Measurements from ENCODE around the gene MYLK.

MYLK gene

DNA sequence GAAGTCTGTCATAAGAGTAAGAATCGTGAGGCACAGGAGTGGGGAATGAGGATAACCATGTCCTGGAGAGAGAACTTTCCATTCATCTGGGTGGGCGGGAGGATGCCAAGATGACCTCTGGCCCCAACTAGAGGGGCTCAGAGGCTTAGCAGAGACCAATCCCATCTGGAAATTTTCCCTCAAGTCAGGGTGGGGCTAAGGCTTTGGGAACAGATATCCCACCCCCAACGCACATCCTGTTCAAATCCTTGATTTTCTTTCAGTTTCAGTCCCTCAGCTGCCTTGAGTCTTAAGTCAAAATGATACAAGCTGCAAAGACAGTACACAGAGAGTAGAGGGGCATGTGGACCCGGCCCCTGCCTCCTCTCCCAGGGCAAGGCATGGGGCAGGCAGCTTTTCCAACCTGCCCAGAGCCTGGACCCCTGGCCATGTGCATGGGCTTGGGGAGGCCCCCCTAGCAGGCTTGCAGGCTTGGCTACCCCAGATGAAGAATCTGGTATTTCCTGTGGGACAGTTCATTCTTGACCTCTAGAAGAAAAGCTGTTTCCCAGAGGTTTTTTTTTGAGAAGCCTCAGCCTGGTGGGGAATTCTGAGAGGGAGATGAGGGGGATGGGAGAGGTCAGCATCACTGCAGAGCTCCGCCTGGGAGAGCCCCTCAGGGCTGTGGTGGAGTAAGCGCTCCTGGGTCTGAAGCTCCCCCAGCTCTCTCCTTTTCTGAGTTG lies 189.6 kb downstream of the MYLK start:
- no peak for DNase-seq

GRCh38 chr3:123693584-123694190 lies 190.4 kb downstream of the MYLK start:
- DNase-seq, result no peak

GRCh38 chr3:123692671-123693070 lies 191.5 kb downstream of the MYLK start:
- no peak for DNase-seq

GRCh38 chr3:123692041-123692440 lies 192.1 kb downstream of the MYLK start:
- no peak for DNase-seq

DNA sequence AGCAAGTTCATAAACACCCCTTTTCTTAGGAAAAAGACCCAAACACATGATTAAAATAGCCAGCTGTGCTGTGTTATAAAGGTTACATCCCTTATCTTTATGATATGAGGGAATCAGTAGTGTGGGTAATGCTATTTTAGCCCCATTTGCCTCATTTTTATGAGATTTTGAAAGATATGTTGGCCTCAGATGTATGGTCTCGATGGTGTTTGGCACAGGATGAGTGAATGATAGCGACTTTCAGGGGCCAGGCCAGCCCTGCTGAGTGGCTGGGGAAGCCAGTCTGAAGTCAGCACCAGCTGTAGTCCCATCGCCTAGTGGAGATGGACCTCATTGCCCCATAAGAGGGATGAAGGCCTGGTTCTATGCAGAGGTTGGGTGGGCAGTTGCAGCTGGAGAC lies 194.3 kb downstream of the MYLK start:
- DNase-seq, result no peak

DNA sequence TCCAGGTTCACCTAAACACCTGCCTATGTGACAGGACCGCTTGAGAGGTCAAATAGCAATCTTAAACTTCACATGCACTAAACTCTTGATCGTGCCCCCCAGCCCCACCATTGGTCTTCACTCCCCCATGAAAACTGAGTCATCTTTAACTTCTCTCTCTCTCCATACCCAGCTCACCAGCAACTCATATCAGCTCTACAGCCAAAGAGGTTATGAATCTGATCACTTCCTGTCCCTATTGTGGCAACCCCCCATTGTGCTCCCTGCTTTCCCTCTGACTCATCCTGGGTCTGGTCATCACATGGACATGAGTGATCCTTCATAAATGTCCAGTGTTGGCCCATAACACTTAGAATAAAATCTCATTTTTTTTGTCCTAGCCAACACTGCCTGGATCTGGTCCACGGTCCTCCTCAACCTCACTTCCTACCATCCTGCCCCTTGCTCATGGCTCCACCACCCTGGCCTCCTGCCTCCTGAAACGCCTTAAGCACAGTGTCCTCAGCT lies 195.8 kb downstream of the MYLK start:
- DNase-seq, result no peak

DNA sequence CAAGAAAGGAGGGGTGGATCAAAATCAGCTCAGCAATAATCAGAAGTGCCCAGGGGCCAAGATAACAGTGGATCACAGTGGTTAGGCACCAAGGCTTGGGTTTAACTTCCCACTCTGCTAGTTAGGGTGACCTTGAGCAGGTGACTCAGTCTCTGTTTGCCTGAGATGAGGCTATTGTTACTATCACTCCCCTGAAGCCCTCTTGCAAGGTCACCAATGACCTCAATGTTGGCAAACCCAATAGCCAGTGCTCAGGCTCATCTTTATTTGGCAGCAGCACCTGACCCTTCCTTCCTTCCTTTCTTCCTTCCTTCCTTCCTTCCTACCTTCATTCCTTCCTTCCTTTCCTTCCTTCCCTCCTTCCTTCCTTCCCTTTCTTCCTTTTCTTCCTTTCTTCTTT lies 196.8 kb downstream of the MYLK start:
- no peak for DNase-seq

GRCh38 chr3:123686251-123686650 lies 197.9 kb downstream of the MYLK start:
- no peak for DNase-seq

DNA sequence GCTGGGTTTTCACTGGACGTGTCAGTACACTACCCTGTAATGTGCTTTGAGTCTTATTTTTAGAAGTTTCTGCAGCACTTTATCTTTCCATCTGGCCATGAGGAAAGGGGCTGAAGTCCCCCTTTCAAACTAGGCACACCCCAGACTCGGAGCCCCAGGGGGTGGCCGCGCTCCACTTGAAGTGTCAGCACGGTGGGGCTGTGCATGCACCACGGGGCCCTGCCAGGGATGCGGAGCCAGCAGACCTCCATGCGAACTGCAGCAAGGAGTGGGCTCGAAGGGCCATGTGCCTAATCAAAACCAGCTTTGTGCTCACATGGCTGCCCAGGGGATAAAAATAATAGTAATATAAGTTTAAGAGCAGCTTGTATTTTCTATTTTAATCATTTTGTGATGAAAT lies 198.4 kb downstream of the MYLK start:
- DNase-seq, result no peak

- DNase-seq, result no peak
These were observed 199.5 kb downstream of the MYLK start for GRCh38 chr3:123684636-123685035.

DNA sequence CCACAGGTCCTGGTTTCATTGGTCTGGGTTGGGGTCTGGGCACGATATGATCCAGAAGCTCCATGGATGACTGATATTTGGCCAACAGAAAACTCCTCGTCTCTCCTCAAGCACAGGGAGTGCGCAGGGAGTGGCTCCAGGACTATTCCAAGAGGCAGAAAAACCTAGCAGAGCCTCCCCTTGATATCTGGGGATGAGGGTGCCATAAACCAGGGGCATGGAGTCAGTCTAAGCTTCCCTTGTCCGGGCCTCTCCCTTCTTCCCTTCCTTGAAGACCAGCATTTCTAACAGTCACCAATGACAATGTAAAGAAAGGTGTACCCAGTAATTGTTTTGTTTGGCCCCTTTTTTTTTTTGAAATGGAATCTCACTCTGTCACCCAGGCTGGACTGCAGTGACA lies 199.9 kb downstream of the MYLK start:
- no peak for DNase-seq

- DNase-seq, result no peak
These were observed 200.5 kb downstream of the MYLK start for GRCh38 chr3:123683505-123684154.

DNA sequence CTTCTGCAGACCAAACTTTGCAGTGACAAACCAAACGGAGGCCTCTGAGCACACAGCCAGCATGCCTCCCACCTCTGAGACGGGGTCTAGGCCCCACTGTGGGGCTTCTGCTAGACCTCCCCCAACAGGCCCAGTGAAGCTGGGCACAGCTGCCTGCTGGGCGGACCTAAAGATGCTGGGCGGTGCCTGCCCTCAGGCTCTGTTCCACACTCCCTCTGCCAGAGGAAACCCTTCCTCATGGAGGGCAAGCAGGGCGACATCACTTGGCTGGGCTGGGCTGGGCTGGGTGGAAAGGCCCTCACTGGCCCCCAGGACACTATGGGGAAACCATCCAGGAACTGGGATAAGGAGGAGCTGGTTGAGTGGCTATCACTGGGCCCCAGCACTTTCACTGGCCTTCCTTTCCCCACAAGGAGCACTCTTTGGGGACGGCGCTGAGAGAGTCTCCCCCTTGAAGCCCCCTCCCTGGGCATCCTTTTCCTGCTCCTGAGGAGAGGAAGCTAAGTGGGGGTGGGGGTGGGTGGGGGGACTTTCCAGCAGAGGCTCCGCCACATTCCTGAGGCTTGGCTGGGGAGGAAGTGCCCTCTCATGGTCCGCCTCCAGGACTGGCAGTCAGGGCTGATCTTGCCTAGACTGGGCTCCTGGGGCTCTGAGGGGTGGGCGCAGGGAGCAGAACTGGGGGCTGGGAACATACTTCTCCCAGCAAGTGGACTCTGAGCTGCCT lies 201.2 kb downstream of the MYLK start:
- no peak for DNase-seq

DNA sequence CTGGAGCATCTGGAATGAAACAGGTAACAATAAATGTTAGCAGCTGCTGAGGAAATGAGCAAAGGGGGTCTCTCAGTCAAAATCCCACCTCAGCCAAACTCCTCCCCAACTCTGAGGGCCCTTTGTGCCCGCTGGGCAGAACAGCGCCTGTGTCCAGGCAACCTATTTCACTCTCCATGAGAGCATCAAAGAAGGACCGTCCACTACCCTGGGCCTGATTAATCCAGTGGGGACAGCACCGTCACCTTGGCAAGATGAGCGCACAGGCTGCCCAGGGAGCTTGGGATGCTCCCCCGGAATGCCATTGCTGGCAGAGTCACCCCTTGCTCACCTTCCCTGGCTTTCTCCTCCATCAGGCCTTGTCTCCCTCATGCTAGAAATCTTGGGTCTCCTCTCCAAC lies 201.8 kb downstream of the MYLK start:
- DNase-seq, result no peak

GRCh38 chr3:123679712-123680386 lies 204.3 kb downstream of the MYLK start:
- DNase-seq, result no peak

GRCh38 chr3:123678108-123678511 lies 206.0 kb downstream of the MYLK start:
- DNase-seq, result no peak

- DNase-seq, result no peak
These were observed 211.5 kb downstream of the MYLK start for GRCh38 chr3:123672429-123673146.

DNA sequence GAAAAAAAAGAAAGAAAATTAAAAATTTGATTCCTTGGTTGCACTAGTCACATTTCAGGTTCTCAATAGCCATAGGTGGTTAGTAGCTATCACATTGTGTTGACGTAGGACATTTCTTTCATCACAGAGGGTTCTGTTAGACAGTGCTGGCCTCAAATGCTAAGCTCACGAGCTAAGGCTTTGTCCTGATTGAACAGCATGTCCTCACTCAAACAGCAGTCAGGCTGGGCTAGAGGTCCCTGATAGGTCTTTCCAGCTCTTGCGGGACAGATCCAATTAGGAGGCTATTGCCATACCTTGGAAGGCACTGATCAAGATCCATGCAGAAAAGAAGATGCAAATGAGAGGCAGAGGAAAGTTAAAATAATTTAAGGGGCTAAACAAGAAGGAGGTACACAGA lies 213.4 kb downstream of the MYLK start:
- no peak for DNase-seq

- no peak for DNase-seq
These were observed 215.2 kb downstream of the MYLK start for GRCh38 chr3:123668906-123669305.

- DNase-seq, result no peak
These were observed 216.3 kb downstream of the MYLK start for GRCh38 chr3:123667784-123668183.

DNA sequence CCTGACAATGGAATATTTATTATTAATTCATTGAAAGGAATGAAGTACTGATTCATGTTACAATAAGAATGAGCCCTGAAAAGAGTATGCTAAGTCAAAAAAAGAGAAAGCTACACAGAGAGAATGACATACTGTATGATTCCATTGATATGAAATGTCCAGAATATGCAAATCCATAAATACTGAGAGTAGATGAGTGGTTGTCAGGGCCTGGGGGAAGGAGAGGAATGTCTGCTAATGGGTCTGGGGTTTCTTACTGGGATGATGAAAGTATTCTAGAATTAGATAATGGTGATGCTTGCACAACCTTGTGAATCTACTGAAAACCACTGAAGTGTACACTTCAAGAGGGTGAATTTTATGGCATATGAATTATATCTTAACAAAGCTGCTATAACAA lies 219.4 kb downstream of the MYLK start:
- no peak for DNase-seq

DNA sequence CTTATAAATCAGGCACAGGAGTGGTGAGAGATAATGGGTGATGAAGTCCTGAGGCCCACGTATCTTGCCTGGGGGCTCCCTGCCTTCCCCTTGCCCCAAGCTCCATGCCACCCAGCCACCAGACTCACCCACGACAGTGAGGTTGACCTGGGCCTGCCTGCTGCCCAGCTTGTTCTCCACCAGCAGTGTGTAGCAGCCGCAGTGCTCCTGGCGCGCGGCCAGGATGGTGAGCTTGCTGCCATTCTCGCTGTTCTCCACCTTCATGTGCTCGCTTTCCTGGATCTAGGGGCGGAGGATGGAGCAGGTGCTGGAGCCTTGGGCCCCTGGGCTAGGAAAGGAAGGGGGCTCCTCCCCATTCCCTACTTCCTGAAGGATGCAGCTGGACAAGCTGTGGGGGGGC lies 220.2 kb downstream of the MYLK start:
- no peak for DNase-seq
